Skeletal muscle tissue (tissue), 4 donors: ENCODE results near the gene C11orf24. TPM values are rescaled to one million over a fixed set of nuclear protein-coding genes. Genes with fewer than 3 reads are reported as not detected.
"Not testable (repeated sequence)": the region's sequence is repeated elsewhere in the genome, so short reads cannot be mapped to it uniquely, and the experiment has no call there.

ENCODE experiments used
- H3K27ac ChIP-seq: one replicate; pipeline ENCODE4 v1.7.0; 2013; ENCODE audit warnings: mild to moderate bottlenecking, low read depth, low read length, inconsistent platforms
- H3K27me3 ChIP-seq, 3 donors: one replicate each; pipeline ENCODE4 v1.7.0; 2013; ENCODE audit warnings: low read length in 3 of 3; ENCODE audit not compliant: control insufficient read depth in 3 of 3, insufficient read depth in 3 of 3
- H3K36me3 ChIP-seq, 3 donors: one replicate each; pipeline ENCODE4 v1.7.0; 2013; ENCODE audit warnings: low read length in 3 of 3; ENCODE audit not compliant: control insufficient read depth in 3 of 3, insufficient read depth in 3 of 3
- H3K4me1 ChIP-seq, 3 donors: one replicate each; pipeline ENCODE4 v1.7.0; 2013; ENCODE audit warnings: low read length in 3 of 3, mild to moderate bottlenecking in 3 of 3; ENCODE audit not compliant: control insufficient read depth in 3 of 3, insufficient read depth in 3 of 3
- H3K4me3 ChIP-seq, 3 donors: one replicate each; pipeline ENCODE4 v1.7.0; 2013; ENCODE audit warnings: low read length in 3 of 3
- H3K9ac ChIP-seq, 3 donors: one replicate each; pipeline ENCODE4 v1.7.0; 2013; ENCODE audit warnings: low read length in 3 of 3, mild to moderate bottlenecking in 3 of 3, moderate library complexity in 2 of 3, low read depth in 1 of 3
- H3K9me3 ChIP-seq, 3 donors: one replicate each; pipeline ENCODE4 v1.7.0; 2013; ENCODE audit warnings: low read length in 3 of 3; ENCODE audit not compliant: control insufficient read depth in 3 of 3
- total RNA-seq: library from RNA; depleted of rRNA; stranded (reverse); fragments of >200 nt; gene quantifications from one replicate; pipeline ENCODE4 v1.2.3, GENCODE V29; 2014
- donor health status: Osteomylitis.

C11orf24 gene
- total RNA-seq, 1 donor from 2014 or later, result 12.0 TPM

DNA sequence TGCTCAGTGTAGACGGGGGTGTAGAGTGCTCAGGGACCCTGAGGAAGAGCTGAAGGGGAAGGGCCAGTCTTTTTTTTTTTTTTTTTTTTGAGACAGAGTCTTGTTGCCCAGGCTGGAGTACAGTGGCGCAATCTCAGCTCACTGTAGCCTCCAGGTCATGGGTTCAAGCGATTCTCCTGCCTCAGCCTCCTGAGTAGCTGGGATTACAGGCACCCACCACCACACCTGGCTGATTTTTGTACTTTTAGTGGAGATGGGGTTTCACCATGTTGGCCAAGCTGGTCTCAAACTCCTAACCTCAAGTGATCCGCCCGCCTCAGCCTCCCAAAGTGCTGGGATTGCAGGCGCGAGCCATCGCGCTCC, 27.7 kb upstream of the C11orf24 start:
- not testable (repeated sequence) for H3K9ac ChIP-seq, H3K27ac ChIP-seq, H3K9me3 ChIP-seq, H3K36me3 ChIP-seq, H3K27me3 ChIP-seq, H3K4me3 ChIP-seq
- H3K4me1 ChIP-seq, result peaks cover 3 to 17% (median 16%) of the 10 kb centered on the region in 3 donors

- H3K27ac ChIP-seq, result no peak overlapping the region
- no peak overlapping the region for H3K4me3 ChIP-seq
- H3K9me3 ChIP-seq, result no peaks in the 10 kb centered on the region
- H3K27me3 ChIP-seq, result no peaks in the 10 kb centered on the region
- no peaks in the 10 kb centered on the region for H3K36me3 ChIP-seq
- H3K4me1 ChIP-seq, result peaks cover 3 to 17% (median 16%) of the 10 kb centered on the region in 3 donors
- no peak overlapping the region for H3K9ac ChIP-seq
Measured at GRCh38 chr11:68298659-68299516, 27.1 kb upstream of the C11orf24 start.

DNA sequence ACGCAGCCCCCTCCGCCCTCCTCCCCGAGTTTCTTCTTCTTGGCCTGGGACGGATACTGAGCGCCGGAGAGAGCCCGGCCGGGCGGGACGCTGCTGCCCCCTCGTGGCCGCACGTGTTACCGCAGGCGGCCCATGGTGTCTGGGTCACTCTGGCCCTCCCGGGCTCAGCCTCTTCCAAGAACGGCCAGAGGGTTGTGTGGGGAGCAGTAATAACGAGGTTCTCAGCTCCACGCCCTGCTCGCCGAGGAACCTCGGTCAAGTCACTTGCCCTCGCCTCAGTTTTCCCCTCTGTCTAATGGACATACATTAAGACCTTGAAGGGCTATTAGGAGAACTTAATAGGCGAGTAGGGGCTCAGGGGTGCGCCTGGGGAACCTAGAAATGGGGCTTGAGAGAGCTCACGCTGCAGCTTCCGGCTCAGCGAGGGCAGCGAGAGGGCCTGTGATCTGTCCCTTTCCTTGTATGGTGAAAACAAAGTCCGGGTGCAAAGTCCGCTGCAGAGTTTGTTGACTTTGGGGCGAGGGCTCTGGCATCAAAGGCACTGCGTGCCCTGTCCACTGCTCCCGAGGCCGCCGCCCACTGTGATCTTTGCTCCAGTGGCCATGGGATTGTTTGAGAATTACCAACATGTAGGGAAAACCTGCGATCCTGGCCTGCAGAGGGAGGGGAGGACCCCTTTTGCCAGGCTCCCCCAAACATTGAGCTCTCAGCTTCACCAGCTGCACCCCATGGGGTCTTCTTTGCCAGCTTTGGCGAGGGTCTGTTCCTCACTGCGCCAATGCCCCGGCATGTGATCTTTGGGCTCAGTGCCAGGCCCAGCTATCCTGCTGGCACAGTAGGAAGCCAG, 26.3 kb upstream of the C11orf24 start:
- H3K9ac ChIP-seq, result peak overlapping the region in 1 of 3 donors; percentile 16
- H3K27ac ChIP-seq, result no peak overlapping the region
- peaks cover 3 to 17% (median 16%) of the 10 kb centered on the region in 3 donors for H3K4me1 ChIP-seq
- no peaks in the 10 kb centered on the region for H3K36me3 ChIP-seq
- H3K27me3 ChIP-seq, result no peaks in the 10 kb centered on the region
- no peaks in the 10 kb centered on the region for H3K9me3 ChIP-seq
- H3K4me3 ChIP-seq, result peak overlapping the region in 2 of 3 donors; percentile 29 to 45

DNA sequence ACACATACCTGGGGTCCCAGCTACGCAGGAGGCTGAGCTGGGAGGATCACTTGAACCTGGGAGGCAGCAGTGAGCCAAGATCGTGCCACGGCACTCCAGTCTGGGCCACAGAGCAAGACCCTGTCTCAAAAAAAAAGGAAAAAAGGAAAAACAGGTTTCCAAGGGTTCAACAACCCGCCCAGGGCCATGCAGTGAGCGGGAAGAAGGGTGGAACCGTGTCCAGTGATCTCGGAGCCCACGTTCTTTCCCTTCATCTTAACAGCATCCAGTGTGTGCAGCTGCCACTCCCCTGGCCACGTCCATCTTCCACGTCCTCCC, 25.7 kb upstream of the C11orf24 start:
- H3K9ac ChIP-seq, result no peak overlapping the region
- no peaks in the 10 kb centered on the region for H3K9me3 ChIP-seq
- H3K4me3 ChIP-seq, result peak overlapping the region; percentile 17 to 45 (median 29)
- H3K4me1 ChIP-seq, result peaks cover 3 to 12% (median 12%) of the 10 kb centered on the region in 3 donors
- no peaks in the 10 kb centered on the region for H3K27me3 ChIP-seq
- H3K27ac ChIP-seq, result no peak overlapping the region
- no peaks in the 10 kb centered on the region for H3K36me3 ChIP-seq

- Histone ChIP-seq H3K9ac (no peak overlapping the region), H3K9me3 (no peaks in the 10 kb centered on the region), H3K36me3 (no peaks in the 10 kb centered on the region), H3K27me3 (no peaks in the 10 kb centered on the region), H3K27ac (no peak overlapping the region), H3K4me1 (peaks cover 3 to 12% (median 10%) of the 10 kb centered on the region in 3 donors), H3K4me3 (no peak overlapping the region)
Measured at GRCh38 chr11:68297052-68297378, 25.2 kb upstream of the C11orf24 start.

DNA sequence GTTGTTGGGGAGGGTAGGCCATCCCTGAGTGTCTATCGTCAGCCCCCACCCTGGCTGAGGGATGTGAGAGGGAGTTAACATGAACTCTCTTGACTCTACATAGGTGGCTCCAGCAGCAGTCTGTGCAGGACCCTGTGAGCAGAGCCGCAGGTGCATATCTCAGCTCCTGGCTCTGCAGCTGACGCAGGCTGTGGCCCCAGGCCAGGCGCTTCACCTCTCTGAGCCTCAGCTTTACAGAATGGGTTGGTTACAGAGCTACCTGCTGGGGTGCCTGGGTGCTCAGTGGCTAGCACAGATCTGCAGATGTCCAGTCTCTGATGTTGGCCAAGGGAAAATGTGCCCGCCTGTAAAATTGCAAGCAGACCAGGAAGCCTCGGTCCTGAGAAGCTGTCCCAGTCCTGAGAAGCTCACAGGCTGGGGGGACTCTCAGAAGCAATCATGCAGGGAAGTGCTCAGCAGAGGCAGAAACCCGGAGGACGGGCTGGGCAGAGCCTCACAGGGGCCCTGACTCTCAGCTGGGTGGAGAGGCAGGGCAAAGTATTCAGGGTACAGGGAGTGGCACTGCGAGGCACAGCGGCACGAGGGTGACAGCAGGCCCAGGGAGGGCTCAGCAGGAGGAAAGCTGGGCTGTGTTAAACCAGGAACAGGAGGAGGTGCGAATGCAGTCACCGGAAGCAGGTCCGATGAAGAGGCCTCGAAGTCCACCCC, 24.7 kb upstream of the C11orf24 start:
- no peaks in the 10 kb centered on the region for H3K27me3 ChIP-seq
- H3K36me3 ChIP-seq, result no peaks in the 10 kb centered on the region
- no peak overlapping the region for H3K4me3 ChIP-seq
- no peaks in the 10 kb centered on the region for H3K9me3 ChIP-seq
- no peak overlapping the region for H3K27ac ChIP-seq
- peaks cover 3 to 12% (median 10%) of the 10 kb centered on the region in 3 donors for H3K4me1 ChIP-seq
- H3K9ac ChIP-seq, result peak overlapping the region in 1 of 3 donors; percentile 8

GRCh38 chr11:68295940-68296339, 24.2 kb upstream of the C11orf24 start:
- Histone ChIP-seq H3K27ac (no peak overlapping the region), H3K4me3 (no peak overlapping the region), H3K36me3 (no peaks in the 10 kb centered on the region), H3K9me3 (no peaks in the 10 kb centered on the region), H3K27me3 (no peaks in the 10 kb centered on the region), H3K9ac (no peak overlapping the region), H3K4me1 (peaks cover 3 to 12% (median 10%) of the 10 kb centered on the region in 3 donors)

GRCh38 chr11:68295271-68295670, 23.5 kb upstream of the C11orf24 start:
- Histone ChIP-seq H3K27ac (no peak overlapping the region), H3K4me3 (no peak overlapping the region)

DNA sequence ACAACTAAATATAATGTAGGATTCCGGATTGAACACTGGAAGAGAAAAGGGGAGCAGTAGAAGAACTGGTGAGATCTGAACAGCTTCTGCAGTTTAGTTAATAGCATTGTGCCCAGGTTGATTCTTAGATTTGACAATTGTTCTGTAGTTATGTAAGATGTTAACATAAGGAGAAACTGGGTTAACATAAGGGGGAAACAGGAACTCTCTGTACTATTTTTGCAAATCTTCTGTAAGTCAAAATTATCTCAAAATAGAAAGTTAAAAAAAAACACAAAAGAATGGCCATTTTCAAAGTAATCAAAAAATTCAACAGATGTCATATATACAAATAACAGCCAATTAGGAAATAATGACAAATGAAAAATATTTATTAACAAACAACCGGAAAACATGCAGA, 21.9 kb upstream of the C11orf24 start:
- Histone ChIP-seq H3K4me3 (no peak overlapping the region), H3K27me3 (no peaks in the 10 kb centered on the region), H3K4me1 (peaks cover 3 to 10% (median 10%) of the 10 kb centered on the region in 3 donors), H3K9me3 (no peaks in the 10 kb centered on the region), H3K36me3 (no peaks in the 10 kb centered on the region), H3K9ac (no peak overlapping the region), H3K27ac (no peak overlapping the region)

More at GRCh38 chr11:68295271-68295670, 23.5 kb upstream of the C11orf24 start:
- Histone ChIP-seq H3K9me3 (no peaks in the 10 kb centered on the region), H3K27me3 (no peaks in the 10 kb centered on the region), H3K9ac (no peak overlapping the region), H3K36me3 (no peaks in the 10 kb centered on the region), H3K4me1 (peaks cover 3 to 12% (median 10%) of the 10 kb centered on the region in 3 donors)
